CD8-positive, alpha-beta memory T cell (primary cell): ENCODE measurements around the gene ERP27. TPM values are rescaled to one million over a fixed set of nuclear protein-coding genes. Genes with fewer than 3 reads are reported as not detected.

Experiments used
- CTCF ChIA-PET: fragments of 350-600 bp; sonication (Branson Sonifier 250); formaldehyde crosslinking; loops from one replicate; lab custom pipeline; 2021; ENCODE audit warnings: antibody characterized with exemption; lab: Charles Lee
- POLR2A ChIA-PET: fragments of 350-600 bp; sonication (Branson Sonifier 250); formaldehyde crosslinking; loops from one replicate; lab custom pipeline; 2021; ENCODE audit warnings: antibody characterized with exemption; lab: Charles Lee
- DNase-seq, 5 donors: peaks; one replicate each; pipeline versions ENCODE4 v3.0.0 to v3.0.0-alpha.2; 2020 to 2022; ENCODE audit warnings: mixed read lengths in 1 of 5
- H3K27ac ChIP-seq: one replicate; pipeline ENCODE4 v1.7.0; 2013; ENCODE audit warnings: low read depth, mild to moderate bottlenecking, low read length, moderate library complexity
- H3K27me3 ChIP-seq: 2 replicates; pipeline ENCODE4 v1.7.0; 2013; ENCODE audit warnings: low read length, mild to moderate bottlenecking; ENCODE audit not compliant: insufficient read depth, poor library complexity, severe bottlenecking
- H3K36me3 ChIP-seq: 2 replicates; pipeline ENCODE4 v1.7.0; 2013; ENCODE audit warnings: mild to moderate bottlenecking, low read length, moderate library complexity; ENCODE audit not compliant: insufficient read depth
- H3K4me1 ChIP-seq: 2 replicates; pipeline ENCODE4 v1.7.0; 2013; ENCODE audit warnings: mild to moderate bottlenecking, low read length, moderate library complexity; ENCODE audit not compliant: insufficient read depth
- H3K4me3 ChIP-seq: 2 replicates; pipeline ENCODE4 v1.7.0; 2013; ENCODE audit warnings: mild to moderate bottlenecking, low read length
- H3K9me3 ChIP-seq: 2 replicates; pipeline ENCODE4 v1.7.0; 2013; ENCODE audit warnings: mild to moderate bottlenecking, low read length
- H3K27ac Mint-ChIP-seq, 8 donors: one replicate each; pipeline ENCODE4 v1.8.0; 2020 to 2021; ENCODE audit warnings: mixed read lengths in 8 of 8, mild to moderate bottlenecking in 6 of 8, inconsistent platforms in 3 of 8, moderate library complexity in 3 of 8
- H3K27me3 Mint-ChIP-seq, 2 donors: one replicate each; pipeline ENCODE4 v1.8.0; 2020 to 2021; ENCODE audit warnings: mixed read lengths in 2 of 2, mild to moderate bottlenecking in 1 of 2, moderate library complexity in 1 of 2
- H3K36me3 Mint-ChIP-seq, 3 donors: one replicate each; pipeline ENCODE4 v1.8.0; 2020 to 2021; ENCODE audit warnings: mixed read lengths in 3 of 3, inconsistent platforms in 1 of 3, mild to moderate bottlenecking in 1 of 3
- H3K4me1 Mint-ChIP-seq, 3 donors: one replicate each; pipeline ENCODE4 v1.8.0; 2020 to 2021; ENCODE audit warnings: mixed read lengths in 3 of 3, inconsistent platforms in 1 of 3, mild to moderate bottlenecking in 1 of 3
- H3K4me3 Mint-ChIP-seq, 7 donors: one replicate each; pipeline ENCODE4 v1.8.0; 2020 to 2021; ENCODE audit warnings: mixed read lengths in 7 of 7, mild to moderate bottlenecking in 6 of 7, moderate library complexity in 4 of 7, inconsistent platforms in 2 of 7
- H3K9me3 Mint-ChIP-seq, 5 donors: one replicate each; pipeline ENCODE4 v1.8.0; 2020 to 2022; ENCODE audit warnings: mixed read lengths in 5 of 5, mild to moderate bottlenecking in 3 of 5, moderate library complexity in 2 of 5, inconsistent platforms in 1 of 5
- polyA plus RNA-seq: library from polyadenylated mRNA; unstranded; fragments of 300-500 nt; fragmentation: Illumina TruSeq; gene quantifications from one replicate; pipeline ENCODE4 v1.2.3, GENCODE V29; 2021
- total RNA-seq, 2 experiments: library from RNA; stranded (reverse); gene quantifications; one replicate each; pipeline ENCODE4 v1.2.3, GENCODE V29; 2021

The ERP27 gene
- total and polyA plus RNA-seq, 3 experiments from 2014 or later: 2.0 to 5.3 (median 2.1) TPM

- CTCF ChIA-PET: interaction anchor here (0.8 kb wide), 1 partner anchor 109 kb away, joined by 3 read pairs; no protein-coding TSS in a partner anchor
- no peaks in the 10 kb centered on the region for H3K27me3 ChIP-seq
Observed at GRCh38 chr12:14878488-14878887, 59.8 kb downstream of the ERP27 start.

GRCh38 chr12:14876833-14877232 is 61.5 kb downstream of the ERP27 start:
- Histone ChIP-seq H3K4me3 (no peak overlapping the region), H3K27me3 (no peaks in the 10 kb centered on the region), H3K36me3 (no peaks in the 10 kb centered on the region), H3K27ac (no peak overlapping the region), H3K4me1 (peaks cover 8% of the 10 kb centered on the region), H3K9me3 (no peaks in the 10 kb centered on the region)
- no peak for DNase-seq
- H3K4me1 Mint-ChIP-seq: peaks cover 9 to 19% (median 16%) of the 10 kb centered on the region in 3 donors
- no peaks in the 10 kb centered on the region for H3K9me3 Mint-ChIP-seq
- H3K27me3 Mint-ChIP-seq: peaks cover 3 to 6% of the 10 kb centered on the region in 2 donors
- no peak overlapping the region for H3K27ac Mint-ChIP-seq
- peaks cover 0 to 3% (median 0%) of the 10 kb centered on the region in 3 donors for H3K36me3 Mint-ChIP-seq
- ChIA-PET POLR2A (no interaction called here), CTCF (no interaction called here)
- no peak overlapping the region for H3K4me3 Mint-ChIP-seq

More at GRCh38 chr12:14878488-14878887, 59.8 kb downstream of the ERP27 start:
- H3K9me3 ChIP-seq: no peaks in the 10 kb centered on the region
- Mint-ChIP-seq H3K4me3 (no peak overlapping the region), H3K27me3 (peaks cover 3 to 6% of the 10 kb centered on the region in 2 donors), H3K27ac (no peak overlapping the region), H3K4me1 (peaks cover 9 to 19% (median 17%) of the 10 kb centered on the region in 3 donors), H3K36me3 (peaks cover 0 to 3% (median 0%) of the 10 kb centered on the region in 3 donors), H3K9me3 (no peaks in the 10 kb centered on the region)
- no peaks in the 10 kb centered on the region for H3K36me3 ChIP-seq
- H3K4me3 ChIP-seq: no peak overlapping the region
- POLR2A ChIA-PET: no interaction called here
- peaks cover 8% of the 10 kb centered on the region for H3K4me1 ChIP-seq
- no peak for DNase-seq
- no peak overlapping the region for H3K27ac ChIP-seq

DNA sequence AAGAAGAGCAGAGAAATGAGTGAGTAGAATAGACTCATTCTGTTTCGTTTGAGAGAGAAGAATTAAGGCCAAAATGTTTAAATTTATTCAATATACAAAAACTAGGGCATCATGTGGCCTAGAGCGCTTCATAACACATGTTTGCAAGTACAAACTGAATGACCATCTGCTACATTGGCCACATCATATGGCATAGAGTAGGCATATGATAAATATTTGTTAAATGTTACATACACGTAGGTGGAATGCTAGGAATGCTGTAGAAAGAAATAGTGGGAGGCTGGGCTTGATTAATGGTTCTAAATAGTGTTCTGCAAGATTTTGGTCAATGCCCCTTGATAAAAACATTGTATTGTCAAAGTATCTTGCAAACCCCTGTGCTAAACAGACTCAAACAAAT is 63.5 kb downstream of the ERP27 start:
- CTCF ChIA-PET: no interaction called here
- Histone ChIP-seq H3K4me1 (no peaks in the 10 kb centered on the region), H3K9me3 (no peaks in the 10 kb centered on the region), H3K36me3 (no peaks in the 10 kb centered on the region), H3K27ac (no peak overlapping the region), H3K4me3 (no peak overlapping the region), H3K27me3 (no peaks in the 10 kb centered on the region)
- Mint-ChIP-seq H3K4me3 (no peak overlapping the region), H3K4me1 (peaks cover 0 to 5% (median 0%) of the 10 kb centered on the region in 3 donors), H3K27me3 (peaks cover 10 to 11% of the 10 kb centered on the region in 2 donors), H3K36me3 (peaks cover 0 to 3% (median 0%) of the 10 kb centered on the region in 3 donors), H3K27ac (no peak overlapping the region), H3K9me3 (no peaks in the 10 kb centered on the region)
- no peak for DNase-seq
- POLR2A ChIA-PET: no interaction called here

GRCh38 chr12:14873440-14874185 is 64.7 kb downstream of the ERP27 start:
- CTCF ChIA-PET: interaction anchor here (1.1 to 2.2 kb wide), 2 partner anchors 11 to 17 kb away, joined by 3 to 5 read pairs; no protein-coding TSS in a partner anchor
- Histone ChIP-seq H3K4me3 (no peak overlapping the region), H3K27ac (no peak overlapping the region), H3K27me3 (no peaks in the 10 kb centered on the region), H3K36me3 (no peaks in the 10 kb centered on the region), H3K4me1 (no peaks in the 10 kb centered on the region), H3K9me3 (no peaks in the 10 kb centered on the region)
- peak overlapping the region in 1 of 8 donors; percentile 29 for H3K27ac Mint-ChIP-seq
- no peak overlapping the region for H3K4me3 Mint-ChIP-seq
- DNase-seq: no peak
- H3K27me3 Mint-ChIP-seq: peaks cover 9 to 13% of the 10 kb centered on the region in 2 donors
- no peaks in the 10 kb centered on the region for H3K4me1 Mint-ChIP-seq
- H3K36me3 Mint-ChIP-seq: no peaks in the 10 kb centered on the region
- H3K9me3 Mint-ChIP-seq: no peaks in the 10 kb centered on the region
- POLR2A ChIA-PET: no interaction called here

DNA sequence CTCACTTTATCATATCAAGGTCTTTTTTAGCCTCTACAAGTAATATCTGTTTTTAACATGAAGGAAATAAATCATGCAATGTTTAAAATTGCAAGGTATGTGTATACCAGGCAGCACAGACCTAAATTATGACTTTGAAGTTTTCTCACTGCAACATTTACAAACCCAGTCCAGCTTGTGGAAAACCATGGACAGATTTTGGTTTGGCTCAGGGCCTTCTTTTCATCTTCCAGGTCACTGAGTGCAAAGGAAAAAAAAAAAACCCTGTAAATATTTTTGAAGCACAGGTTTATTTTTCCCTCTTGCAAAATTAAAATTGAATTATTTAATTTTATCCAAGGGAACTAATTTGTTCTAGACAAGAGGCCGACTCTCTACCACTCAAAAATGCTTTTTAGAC is 66.5 kb downstream of the ERP27 start:
- CTCF ChIA-PET: interaction anchor here (2.2 kb wide), 1 partner anchor 12 kb away, joined by 5 read pairs; no protein-coding TSS in a partner anchor
- Histone ChIP-seq H3K36me3 (no peaks in the 10 kb centered on the region), H3K27me3 (no peaks in the 10 kb centered on the region), H3K9me3 (no peaks in the 10 kb centered on the region), H3K4me1 (no peaks in the 10 kb centered on the region), H3K4me3 (no peak overlapping the region), H3K27ac (no peak overlapping the region)
- peaks cover 0 to 10% (median 9%) of the 10 kb centered on the region in 5 donors for H3K9me3 Mint-ChIP-seq
- DNase-seq: no peak
- peaks cover 21 to 22% of the 10 kb centered on the region in 2 donors for H3K27me3 Mint-ChIP-seq
- no peak overlapping the region for H3K4me3 Mint-ChIP-seq
- peaks cover 0 to 15% (median 0%) of the 10 kb centered on the region in 3 donors for H3K36me3 Mint-ChIP-seq
- H3K4me1 Mint-ChIP-seq: no peaks in the 10 kb centered on the region
- H3K27ac Mint-ChIP-seq: no peak overlapping the region
- POLR2A ChIA-PET: no interaction called here

DNA sequence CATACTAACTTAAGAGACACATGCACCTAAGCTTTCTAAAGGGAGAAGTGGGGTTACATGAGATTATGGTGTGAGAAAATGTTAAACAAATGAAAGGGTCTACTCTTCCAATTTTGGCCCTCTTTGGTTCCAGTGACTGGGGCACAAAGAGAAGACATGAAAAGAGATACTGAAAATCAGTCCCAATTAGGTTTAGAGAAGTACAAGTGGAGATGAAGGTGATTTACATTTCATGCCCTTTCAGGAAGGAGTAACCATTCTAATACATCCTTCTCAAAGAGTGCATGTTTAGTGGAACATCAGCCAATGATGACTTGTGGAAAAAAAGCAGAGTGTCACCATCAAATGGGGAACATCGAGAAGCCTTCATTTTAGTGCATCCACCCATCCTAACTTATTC is 67.1 kb downstream of the ERP27 start:
- ChIA-PET POLR2A (no interaction called here), CTCF (no interaction called here)
- peaks cover 0 to 15% (median 0%) of the 10 kb centered on the region in 3 donors for H3K36me3 Mint-ChIP-seq
- Histone ChIP-seq H3K4me1 (no peaks in the 10 kb centered on the region), H3K27ac (no peak overlapping the region), H3K4me3 (no peak overlapping the region), H3K9me3 (no peaks in the 10 kb centered on the region), H3K27me3 (no peaks in the 10 kb centered on the region), H3K36me3 (no peaks in the 10 kb centered on the region)
- peaks cover 0 to 10% (median 9%) of the 10 kb centered on the region in 5 donors for H3K9me3 Mint-ChIP-seq
- H3K4me3 Mint-ChIP-seq: no peak overlapping the region
- peaks cover 20 to 21% of the 10 kb centered on the region in 2 donors for H3K27me3 Mint-ChIP-seq
- no peak overlapping the region for H3K27ac Mint-ChIP-seq
- no peaks in the 10 kb centered on the region for H3K4me1 Mint-ChIP-seq
- DNase-seq: no peak

DNA sequence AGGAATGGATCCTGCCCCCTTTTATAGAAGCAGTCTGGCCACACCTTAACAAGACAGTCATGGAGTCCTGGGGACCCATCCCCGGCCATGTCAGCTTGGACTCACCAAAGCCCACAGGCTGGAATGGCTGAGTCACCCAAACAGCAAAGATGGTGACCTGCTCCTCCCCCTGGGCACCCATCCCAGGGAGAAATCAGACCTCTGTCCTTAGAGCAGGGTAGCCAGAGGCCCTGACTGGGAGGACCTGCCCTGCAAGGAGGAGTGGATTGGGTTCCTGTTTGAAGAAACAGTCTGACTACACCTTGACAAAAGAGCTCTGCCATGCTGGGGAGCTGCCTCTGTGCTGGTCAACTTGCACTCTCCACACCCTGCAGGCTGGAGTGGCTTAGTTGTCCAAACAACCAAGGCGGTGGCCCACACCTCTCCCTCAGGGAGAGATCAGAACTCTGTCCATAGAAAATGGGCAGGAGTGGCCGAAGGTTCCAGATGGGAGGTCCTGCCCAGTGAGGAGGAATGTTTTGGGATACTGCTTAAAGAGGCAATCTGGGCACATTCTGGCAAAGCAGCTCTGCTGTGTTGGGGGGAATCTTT is 69.3 kb downstream of the ERP27 start:
- H3K4me1 ChIP-seq: no peaks in the 10 kb centered on the region
- H3K36me3 ChIP-seq: no peaks in the 10 kb centered on the region
- H3K36me3 Mint-ChIP-seq: peaks cover 0 to 22% (median 2%) of the 10 kb centered on the region in 3 donors
- H3K9me3 ChIP-seq: no peaks in the 10 kb centered on the region
- peaks cover 0 to 17% (median 13%) of the 10 kb centered on the region in 5 donors for H3K9me3 Mint-ChIP-seq
- H3K4me3 Mint-ChIP-seq: no peak overlapping the region
- H3K4me1 Mint-ChIP-seq: no peaks in the 10 kb centered on the region
- H3K27ac ChIP-seq: no peak overlapping the region
- DNase-seq: no peak
- H3K27me3 Mint-ChIP-seq: peaks cover 19 to 21% of the 10 kb centered on the region in 2 donors
- POLR2A ChIA-PET: interaction anchor here (0.5 kb wide), 1 partner anchor 70 kb away, joined by 7 read pairs; no protein-coding TSS in a partner anchor
- H3K27ac Mint-ChIP-seq: peak overlapping the region in 1 of 8 donors; percentile 15
- CTCF ChIA-PET: no interaction called here
- H3K27me3 ChIP-seq: no peaks in the 10 kb centered on the region
- H3K4me3 ChIP-seq: no peak overlapping the region
